KMS-11 (cell line): ENCODE results near the gene KIRREL2.
"Not testable (repeated sequence)": the region's sequence is repeated elsewhere in the genome, so short reads cannot be mapped to it uniquely, and the experiment has no call there.

Experiments
- H2AFZ ChIP-seq: fragments of 200-600 bp; sonication (generic); 2 replicates; pipeline ENCODE4 v1.6.1; 2016; ENCODE audit warnings: antibody characterized with exemption, mixed run types, low read depth
- H3K27ac ChIP-seq: fragments of 200-600 bp; sonication (generic); 2 replicates; pipeline ENCODE4 v1.6.1; 2016; ENCODE audit warnings: mild to moderate bottlenecking, mixed run types
- H3K27me3 ChIP-seq: fragments of 200-600 bp; sonication (generic); 2 replicates; pipeline ENCODE4 v1.6.1; 2017; ENCODE audit warnings: mild to moderate bottlenecking, low read depth, mixed run types, moderate library complexity; ENCODE audit not compliant: insufficient read depth
- H3K36me3 ChIP-seq: fragments of 200-600 bp; sonication (generic); 2 replicates; pipeline ENCODE4 v1.6.1; 2017; ENCODE audit warnings: mild to moderate bottlenecking, mixed run types; ENCODE audit not compliant: insufficient read depth
- H3K4me1 ChIP-seq: fragments of 200-600 bp; sonication (generic); 2 replicates; pipeline ENCODE4 v1.6.1; 2016; ENCODE audit warnings: mild to moderate bottlenecking, low read depth, mixed run types; ENCODE audit not compliant: poor library complexity, severe bottlenecking
- H3K4me2 ChIP-seq: fragments of 200-600 bp; sonication (generic); 2 replicates; pipeline ENCODE4 v1.7.0; 2016; ENCODE audit warnings: mild to moderate bottlenecking, mixed run types
- H3K4me3 ChIP-seq: fragments of 200-600 bp; sonication (generic); IDR thresholded peaks from 2 replicates; pipeline ENCODE4 v1.6.1; 2017; ENCODE audit warnings: low read depth, low read length, mixed read lengths; ENCODE audit not compliant: insufficient read depth
- H3K79me2 ChIP-seq: fragments of 200-600 bp; sonication (generic); 2 replicates; pipeline ENCODE4 v1.6.1; 2016; ENCODE audit warnings: low read depth, mixed run types; ENCODE audit not compliant: insufficient read depth
- H3K9ac ChIP-seq: fragments of 200-600 bp; sonication (generic); 2 replicates; pipeline ENCODE4 v1.6.1; 2016; ENCODE audit warnings: mild to moderate bottlenecking, mixed run types
- H4K20me1 ChIP-seq: fragments of 200-600 bp; sonication (generic); 2 replicates; pipeline ENCODE4 v1.6.1; 2016; ENCODE audit warnings: mild to moderate bottlenecking, mixed run types; ENCODE audit not compliant: insufficient read depth
- TF ChIP-seq, protein P1 (sequence below): fragments of 200-600 bp; sonication (generic); conservative IDR thresholded peaks from 2 replicates; pipeline ENCODE4 v1.6.1; 2017; ENCODE audit warnings: low read depth, mild to moderate bottlenecking, antibody characterized with exemption, low read length, moderate library complexity, mixed read lengths

KIRREL2 gene

DNA sequence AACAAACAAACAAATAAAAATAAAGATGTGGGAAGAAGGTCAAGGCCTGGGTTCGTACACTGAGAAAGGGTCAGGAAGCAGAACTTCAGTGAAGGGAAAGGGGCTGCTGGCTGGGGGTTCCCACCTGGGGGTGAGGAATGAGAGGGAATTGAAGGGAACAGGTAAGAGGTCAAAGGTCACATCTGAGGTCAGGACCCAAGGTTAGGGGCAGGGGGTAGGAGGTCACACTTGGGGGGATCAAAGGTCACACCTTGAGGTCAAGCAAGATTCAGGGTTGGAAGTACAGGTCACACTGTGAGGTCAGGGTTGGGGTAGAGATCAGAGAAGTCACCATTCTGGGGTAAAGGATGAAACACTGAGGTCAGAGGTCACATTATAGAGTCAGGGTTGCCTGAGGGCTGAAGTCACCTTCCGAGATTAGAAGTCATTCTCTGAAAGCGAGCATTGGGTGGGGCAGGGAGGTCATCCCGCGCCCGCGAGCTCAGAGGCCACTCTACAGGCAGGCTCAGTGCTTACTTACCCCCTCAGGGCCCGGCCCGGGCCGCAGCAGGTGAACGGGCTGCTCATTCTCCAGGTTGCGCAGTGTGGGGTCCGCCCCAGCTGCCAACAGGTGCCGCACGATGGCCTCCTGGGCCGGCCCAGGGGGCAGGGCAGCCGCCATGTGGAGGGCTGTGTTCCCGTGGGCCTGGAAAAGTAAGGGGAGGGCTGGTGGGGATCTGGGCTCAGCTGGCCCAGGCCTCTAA lies 32.8 kb downstream of the KIRREL2 start:
- Histone ChIP-seq H3K27me3 (no peaks in the 10 kb centered on the region), H3K4me3 (no peak overlapping the region), H3K4me2 (no peak overlapping the region), H3K36me3 (no peaks in the 10 kb centered on the region), H3K9ac (no peak overlapping the region), H3K4me1 (no peaks in the 10 kb centered on the region), H4K20me1 (no peaks in the 10 kb centered on the region), H2AFZ (no peak overlapping the region), H3K79me2 (no peaks in the 10 kb centered on the region), H3K27ac (no peak overlapping the region)
- TF ChIP-seq, protein P1, sequence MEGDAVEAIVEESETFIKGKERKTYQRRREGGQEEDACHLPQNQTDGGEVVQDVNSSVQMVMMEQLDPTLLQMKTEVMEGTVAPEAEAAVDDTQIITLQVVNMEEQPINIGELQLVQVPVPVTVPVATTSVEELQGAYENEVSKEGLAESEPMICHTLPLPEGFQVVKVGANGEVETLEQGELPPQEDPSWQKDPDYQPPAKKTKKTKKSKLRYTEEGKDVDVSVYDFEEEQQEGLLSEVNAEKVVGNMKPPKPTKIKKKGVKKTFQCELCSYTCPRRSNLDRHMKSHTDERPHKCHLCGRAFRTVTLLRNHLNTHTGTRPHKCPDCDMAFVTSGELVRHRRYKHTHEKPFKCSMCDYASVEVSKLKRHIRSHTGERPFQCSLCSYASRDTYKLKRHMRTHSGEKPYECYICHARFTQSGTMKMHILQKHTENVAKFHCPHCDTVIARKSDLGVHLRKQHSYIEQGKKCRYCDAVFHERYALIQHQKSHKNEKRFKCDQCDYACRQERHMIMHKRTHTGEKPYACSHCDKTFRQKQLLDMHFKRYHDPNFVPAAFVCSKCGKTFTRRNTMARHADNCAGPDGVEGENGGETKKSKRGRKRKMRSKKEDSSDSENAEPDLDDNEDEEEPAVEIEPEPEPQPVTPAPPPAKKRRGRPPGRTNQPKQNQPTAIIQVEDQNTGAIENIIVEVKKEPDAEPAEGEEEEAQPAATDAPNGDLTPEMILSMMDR, result no peak

DNA sequence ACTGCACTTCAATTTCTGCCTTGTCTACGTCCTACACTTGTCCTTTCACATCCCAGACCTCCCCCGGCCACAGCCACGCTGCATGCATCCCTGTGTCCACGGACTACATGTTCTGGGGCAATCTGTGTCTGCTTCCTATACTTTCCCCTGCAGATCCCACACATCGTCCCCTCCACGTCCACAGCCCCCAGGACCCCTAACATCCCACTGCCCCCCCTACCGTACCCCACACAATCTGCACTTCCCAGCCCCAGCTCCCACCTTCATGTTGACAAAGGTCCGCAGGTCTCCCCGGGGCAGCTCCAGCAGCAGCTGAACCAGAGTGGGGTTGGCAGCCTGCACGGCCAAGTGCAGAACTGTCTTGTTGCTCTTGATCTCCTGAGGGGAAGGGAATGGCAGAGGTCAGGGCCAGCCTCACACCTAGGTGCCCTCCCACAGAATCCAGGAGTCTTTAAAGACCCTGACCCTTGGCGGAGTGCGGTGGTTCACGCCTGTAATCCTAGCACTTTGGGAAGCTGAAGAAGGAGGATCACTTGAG lies 33.5 kb downstream of the KIRREL2 start:
- no peak overlapping the region for H2AFZ ChIP-seq
- no peak overlapping the region for H3K27ac ChIP-seq
- TF ChIP-seq, protein P1, result no peak
- H3K4me3 ChIP-seq, result no peak overlapping the region
- no peaks in the 10 kb centered on the region for H3K36me3 ChIP-seq
- no peak overlapping the region for H3K9ac ChIP-seq
- no peaks in the 10 kb centered on the region for H3K79me2 ChIP-seq
- H3K4me2 ChIP-seq, result no peak overlapping the region
- no peaks in the 10 kb centered on the region for H3K4me1 ChIP-seq
- no peaks in the 10 kb centered on the region for H3K27me3 ChIP-seq
- no peaks in the 10 kb centered on the region for H4K20me1 ChIP-seq

DNA sequence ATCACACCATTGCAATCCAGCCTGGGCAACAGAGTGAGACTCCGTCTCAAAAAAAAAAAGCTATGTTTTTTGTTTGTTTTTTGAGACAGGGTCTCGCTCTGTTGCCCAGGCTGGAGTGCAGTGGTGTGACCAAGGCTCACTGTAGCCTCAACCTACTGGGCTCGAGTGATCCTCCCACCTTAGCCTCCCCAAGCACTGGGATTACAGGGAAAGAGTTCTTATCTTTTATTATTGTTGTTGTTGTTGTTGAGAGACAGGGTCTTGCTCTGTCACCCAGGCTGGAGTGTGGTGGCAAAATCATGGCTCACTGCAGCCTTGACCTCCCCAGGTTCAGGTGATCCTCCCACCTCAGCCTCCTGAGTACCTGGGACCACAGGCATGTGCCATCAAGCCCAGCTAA lies 35.1 kb downstream of the KIRREL2 start:
- not testable (repeated sequence) for H3K4me3 ChIP-seq, H4K20me1 ChIP-seq, H3K9ac ChIP-seq, H3K27ac ChIP-seq, H3K36me3 ChIP-seq, H3K27me3 ChIP-seq, H3K4me1 ChIP-seq, H3K4me2 ChIP-seq, H2AFZ ChIP-seq, H3K79me2 ChIP-seq

DNA sequence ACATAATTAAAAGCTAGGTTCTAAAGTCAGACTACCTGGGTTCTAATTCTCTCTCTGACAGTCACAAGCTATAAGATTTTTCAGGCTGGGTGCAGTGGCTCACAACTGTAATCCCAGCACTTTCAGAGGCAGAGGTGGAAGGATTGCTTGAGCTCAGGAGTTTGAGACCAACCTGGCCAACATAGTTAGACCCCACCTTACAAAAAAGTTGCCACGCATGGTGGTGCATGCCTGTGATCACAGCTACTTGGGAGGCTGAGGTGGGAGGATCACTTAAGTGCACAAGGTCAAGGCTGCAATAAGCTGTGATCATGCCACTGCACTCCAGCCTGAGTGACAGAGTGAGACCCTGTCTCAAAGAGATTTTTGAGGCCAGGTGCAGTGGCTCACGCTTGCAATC lies 37.6 kb downstream of the KIRREL2 start:
- no peaks in the 10 kb centered on the region for H3K36me3 ChIP-seq
- H3K27me3 ChIP-seq, result no peaks in the 10 kb centered on the region
- H3K79me2 ChIP-seq, result 0 out of 2 replicates have a peak, but pooled peaks cover 9% of the 10 kb centered on the region
- no peak overlapping the region for H3K27ac ChIP-seq
- no peaks in the 10 kb centered on the region for H4K20me1 ChIP-seq
- H2AFZ ChIP-seq, result no peak overlapping the region
- H3K4me3 ChIP-seq, result no peak overlapping the region
- no peak overlapping the region for H3K9ac ChIP-seq
- TF ChIP-seq, protein P1, result no peak
- no peak overlapping the region for H3K4me2 ChIP-seq
- no peaks in the 10 kb centered on the region for H3K4me1 ChIP-seq
